ENCODE data around the gene TMBIM1.

DNA sequence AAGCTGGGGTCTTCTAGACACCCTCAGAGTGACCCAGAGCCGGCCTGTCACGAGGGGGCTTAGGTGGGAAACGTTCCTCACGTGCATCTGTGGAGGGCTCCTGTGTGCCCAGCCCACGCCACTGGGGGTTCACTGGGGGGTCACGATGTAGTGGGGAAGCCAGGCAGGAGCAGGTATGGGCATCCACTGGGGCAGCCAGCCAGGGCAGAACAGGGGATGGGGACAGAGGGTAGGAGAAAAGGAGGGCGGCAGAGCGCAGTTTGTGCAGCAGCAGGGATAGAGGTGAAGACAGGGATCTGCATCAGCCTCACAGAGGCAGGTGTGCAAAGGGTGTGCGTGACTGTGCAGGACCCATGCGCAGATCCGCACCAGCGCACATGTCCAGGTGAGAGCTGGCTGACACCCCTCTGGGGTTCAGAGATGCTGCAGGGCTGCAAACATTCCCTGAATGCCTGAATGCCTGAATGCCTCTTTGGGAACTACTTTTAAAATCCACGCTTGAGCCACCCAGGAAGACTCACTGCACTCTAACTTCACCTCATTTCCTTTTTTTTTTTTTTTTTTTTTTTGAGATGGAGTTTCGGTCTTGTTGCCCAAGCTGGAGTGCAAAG, 11.9 kb downstream of the TMBIM1 start:
- TF ChIP-seq CTCF (IDR thresholded peaks at IDR 0.05; ENCODE audit: low read length) (no peak), EZH2 (optimal IDR thresholded peaks at IDR 0.05; ENCODE audit: low read depth, low read length) (no peak), EZH2phosphoT487 (IDR thresholded peaks at IDR 0.05; ENCODE audit: low read length) (no peak)

All from MM.1S (cell line).